OCI-LY7 (cell line): ENCODE results near the gene ZBP1. TPM values are rescaled to one million over a fixed set of nuclear protein-coding genes. Genes with fewer than 3 reads are reported as not detected.

ENCODE experiments used
- BruUV-seq: library from RNA; stranded (reverse); fragments of 400-500 nt; replicated peaks from 2 replicates; lab custom pipeline; 2021; lab: Mats Ljungman, UMichigan
- CTCF ChIA-PET: fragments of 300-600 bp; sonication (Branson Sonifier 250); formaldehyde crosslinking; loops from one replicate; lab custom pipeline; 2022; ENCODE audit warnings: antibody characterized with exemption; ENCODE audit not compliant: unreplicated experiment; lab: Charles Lee
- POLR2A ChIA-PET: fragments of 300-600 bp; sonication (Branson Sonifier 250); formaldehyde crosslinking; loops from one replicate; lab custom pipeline; 2022; ENCODE audit warnings: antibody characterized with exemption; lab: Charles Lee
- DNase-seq: peaks from one replicate; pipeline ENCODE4 v3.0.0-alpha.2; 2015; ENCODE audit warnings: low spot score
- H2AFZ ChIP-seq: fragments of 200-600 bp; sonication (generic), shearing (Covaris generic); 2 replicates; pipeline ENCODE4 v1.6.1; 2014; ENCODE audit warnings: mild to moderate bottlenecking, antibody characterized with exemption, low read length, moderate library complexity
- H3K27ac ChIP-seq: fragments of 200-600 bp; sonication (generic); 2 replicates; pipeline ENCODE4 v1.5.1; 2014; ENCODE audit warnings: mixed run types, low read depth, mild to moderate bottlenecking, moderate library complexity, low read length, inconsistent platforms; ENCODE audit not compliant: poor library complexity, severe bottlenecking
- H3K36me3 ChIP-seq: fragments of 200-600 bp; sonication (generic); 2 replicates; pipeline ENCODE4 v1.6.1; 2014; ENCODE audit warnings: mild to moderate bottlenecking, antibody characterized with exemption, low read length, moderate library complexity, mixed read lengths; ENCODE audit not compliant: insufficient read depth
- H3K4me1 ChIP-seq: fragments of 200-600 bp; sonication (generic); 2 replicates; pipeline ENCODE4 v1.5.1; 2014; ENCODE audit warnings: mild to moderate bottlenecking, low read length; ENCODE audit not compliant: insufficient read depth, poor library complexity, severe bottlenecking
- H3K4me2 ChIP-seq: fragments of 200-600 bp; sonication (generic); 2 replicates; pipeline ENCODE4 v1.6.1; 2014; ENCODE audit warnings: mild to moderate bottlenecking, low read length
- H3K4me3 ChIP-seq: fragments of 200-600 bp; sonication (generic); 2 replicates; pipeline ENCODE4 v1.5.1; 2014; ENCODE audit warnings: mild to moderate bottlenecking, low read depth, low read length; ENCODE audit not compliant: poor library complexity, severe bottlenecking
- H3K79me2 ChIP-seq: fragments of 200-600 bp; sonication (generic); 2 replicates; pipeline ENCODE4 v1.6.1; 2016; ENCODE audit warnings: low read depth, mild to moderate bottlenecking, low read length, moderate library complexity, mixed read lengths; ENCODE audit not compliant: insufficient read depth
- H3K9me2 ChIP-seq: fragments of 200-600 bp; sonication (generic); 2 replicates; pipeline ENCODE4 v1.6.1; 2016; ENCODE audit warnings: mild to moderate bottlenecking, low read length, mixed read lengths; ENCODE audit not compliant: insufficient read depth
- H3K9me3 ChIP-seq: fragments of 200-600 bp; sonication (generic); 2 replicates; pipeline ENCODE4 v1.6.1; 2014; ENCODE audit warnings: mild to moderate bottlenecking, mixed run types, low read length, mixed read lengths
- H4K20me1 ChIP-seq: fragments of 200-600 bp; sonication (generic); 2 replicates; pipeline ENCODE4 v1.6.1; 2014; ENCODE audit warnings: mild to moderate bottlenecking, antibody characterized with exemption, low read length, moderate library complexity, mixed read lengths; ENCODE audit not compliant: insufficient read depth
- EZH2phosphoT487 ChIP-seq: fragments of 200-600 bp; sonication (generic); IDR thresholded peaks from 2 replicates; pipeline ENCODE4 v1.6.1; 2018; ENCODE audit warnings: low read depth, borderline replicate concordance, mild to moderate bottlenecking, mixed run types, antibody characterized with exemption, low read length, moderate library complexity, mixed read lengths
- intact Hi-C: fragments of 100-400 bp; cut with micrococcal nuclease; formaldehyde crosslinking; loops from one replicate; pipeline ENCODE4 v1.10.0; 2022; ENCODE audit not compliant: unreplicated experiment
- total RNA-seq, 2 experiments: library from RNA; depleted of rRNA in 1 of 2; stranded (reverse); fragments of >200 nt in 1 of 2; shearing (Covaris generic) in 1 of 2; gene quantifications; 2 replicates each; pipeline ENCODE4 v1.2.3, GENCODE V29; 2014 to 2022
- TF ChIP-seq, protein P1 (sequence below): fragments of 200-600 bp; sonication (generic); conservative IDR thresholded peaks from 2 replicates; pipeline ENCODE4 v1.5.1; 2014; ENCODE audit warnings: mild to moderate bottlenecking, antibody characterized with exemption, low read length, moderate library complexity, mixed read lengths

The ZBP1 gene
- total RNA-seq, 2 experiments from 2014 or later = 1.5 to 3.7 TPM

- peak; percentile 79 for DNase-seq
- peak overlapping the region; percentile 93 for H3K27ac ChIP-seq
Observed at GRCh38 chr20:57628047-57628961, 8.1 kb upstream of the ZBP1 start.

DNA sequence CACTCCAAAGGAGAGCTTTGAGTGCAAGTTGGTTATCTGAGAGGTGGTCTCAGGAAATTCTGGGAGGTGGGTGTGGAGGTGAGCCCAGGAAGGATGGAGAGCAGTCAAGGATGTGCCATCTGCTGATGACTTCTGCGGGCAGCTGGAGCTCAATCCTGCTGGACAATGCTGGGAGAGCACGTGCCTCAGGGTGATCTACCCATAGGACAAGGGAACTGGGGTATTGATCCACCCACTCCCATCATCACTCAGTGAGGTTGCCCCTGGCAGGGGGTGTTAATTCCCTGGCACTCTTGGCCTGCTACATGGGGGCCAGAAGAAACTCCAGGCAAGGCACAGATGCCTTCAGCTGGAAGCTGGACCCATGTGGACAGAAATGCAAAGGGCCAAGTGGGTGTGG, 7.1 kb upstream of the ZBP1 start:
- H3K4me3 ChIP-seq = no peak overlapping the region
- no TSS peak for BruUV-seq
- intact Hi-C loops = loop anchor here (10.0 kb wide), 1 partner anchor 457 kb away; no protein-coding TSS in a partner anchor

More at GRCh38 chr20:57628047-57628961, 8.1 kb upstream of the ZBP1 start:
- Histone ChIP-seq H3K4me3 (peak overlapping the region; percentile 20), H3K9me3 (peaks cover 29% of the 10 kb centered on the region), H4K20me1 (no peaks in the 10 kb centered on the region), H3K4me1 (peaks cover 47% of the 10 kb centered on the region), H3K79me2 (no peaks in the 10 kb centered on the region), H2AFZ (peak overlapping the region; percentile 86), H3K9me2 (no peaks in the 10 kb centered on the region), H3K4me2 (peak overlapping the region; percentile 63), H3K36me3 (no peaks in the 10 kb centered on the region; the same call in 1 of the 2 replicates)
- intact Hi-C loops = loop anchor here (1.0 to 10.0 kb wide), 2 partner anchors 8 to 456 kb away; partner anchors contain the start of gene ZBP1
- POLR2A ChIA-PET = interaction anchor here (0.7 to 4.6 kb wide), 7 partner anchors 7 to 239 kb away, joined by 3 to 22 read pairs (median 6); partner anchors contain the start of gene ZBP1
- no TSS peak for BruUV-seq
- CTCF ChIA-PET = interaction anchor here (0.6 to 1.4 kb wide), 4 partner anchors 35 to 304 kb away, joined by 3 read pairs; no protein-coding TSS in a partner anchor
- TF ChIP-seq, protein P1, sequence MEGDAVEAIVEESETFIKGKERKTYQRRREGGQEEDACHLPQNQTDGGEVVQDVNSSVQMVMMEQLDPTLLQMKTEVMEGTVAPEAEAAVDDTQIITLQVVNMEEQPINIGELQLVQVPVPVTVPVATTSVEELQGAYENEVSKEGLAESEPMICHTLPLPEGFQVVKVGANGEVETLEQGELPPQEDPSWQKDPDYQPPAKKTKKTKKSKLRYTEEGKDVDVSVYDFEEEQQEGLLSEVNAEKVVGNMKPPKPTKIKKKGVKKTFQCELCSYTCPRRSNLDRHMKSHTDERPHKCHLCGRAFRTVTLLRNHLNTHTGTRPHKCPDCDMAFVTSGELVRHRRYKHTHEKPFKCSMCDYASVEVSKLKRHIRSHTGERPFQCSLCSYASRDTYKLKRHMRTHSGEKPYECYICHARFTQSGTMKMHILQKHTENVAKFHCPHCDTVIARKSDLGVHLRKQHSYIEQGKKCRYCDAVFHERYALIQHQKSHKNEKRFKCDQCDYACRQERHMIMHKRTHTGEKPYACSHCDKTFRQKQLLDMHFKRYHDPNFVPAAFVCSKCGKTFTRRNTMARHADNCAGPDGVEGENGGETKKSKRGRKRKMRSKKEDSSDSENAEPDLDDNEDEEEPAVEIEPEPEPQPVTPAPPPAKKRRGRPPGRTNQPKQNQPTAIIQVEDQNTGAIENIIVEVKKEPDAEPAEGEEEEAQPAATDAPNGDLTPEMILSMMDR = no peak
- no peak for TF ChIP-seq EZH2phosphoT487

More for the DNA sequence above, 7.1 kb upstream of the ZBP1 start:
- peak overlapping the region; percentile 63 for H3K4me2 ChIP-seq
- H3K9me2 ChIP-seq = no peaks in the 10 kb centered on the region
- H4K20me1 ChIP-seq = no peaks in the 10 kb centered on the region
- DNase-seq = no peak
- H3K27ac ChIP-seq = peak overlapping the region; percentile 93
- TF ChIP-seq EZH2phosphoT487 = no peak
- TF ChIP-seq, protein P1 = no peak
- no peaks in the 10 kb centered on the region for H3K79me2 ChIP-seq
- H3K36me3 ChIP-seq = no peaks in the 10 kb centered on the region; the same call in 1 of the 2 replicates
- H3K9me3 ChIP-seq = peaks cover 21% of the 10 kb centered on the region; the same call in 1 of the 2 replicates
- peak overlapping the region; percentile 86; the same call in 1 of the 2 replicates for H2AFZ ChIP-seq
- H3K4me1 ChIP-seq = peaks cover 45% of the 10 kb centered on the region
- ChIA-PET CTCF (interaction anchor here (1.4 kb wide), 1 partner anchor 55 kb away, joined by 3 read pairs; no protein-coding TSS in a partner anchor), POLR2A (interaction anchor here (0.8 to 2.2 kb wide), 6 partner anchors 9 to 56 kb away, joined by 3 to 11 read pairs (median 5); no protein-coding TSS in a partner anchor)
